ENCODE measurements around the gene PKM.

The PKM gene

GRCh38 chr15:72195101-72195511 is 35.9 kb downstream of the PKM start:
- no peak for DNase-seq (ENCODE audit: low read depth)
- in situ Hi-C loops (cut with HindIII; ENCODE audit: low sequenced_read_pairs): no loop called here
- no peak overlapping the region for H3K4me3 ChIP-seq (ENCODE audit: low read depth, low read length)
- TF ChIP-seq CTCF (IDR thresholded peaks at IDR 0.05; ENCODE audit: low read depth, low read length, missing control alignments): no peak

- in situ Hi-C loops (cut with HindIII; ENCODE audit: low sequenced_read_pairs): loop anchor here (5.0 kb wide), 1 partner anchor 78 kb away; the partner anchor contains the start of gene PARP6
- TF ChIP-seq CTCF (IDR thresholded peaks at IDR 0.05; ENCODE audit: low read depth, low read length, missing control alignments): no peak
- no peak for DNase-seq (ENCODE audit: low read depth)
- H3K4me3 ChIP-seq (ENCODE audit: low read depth, low read length): no peak overlapping the region
Measured at GRCh38 chr15:72193836-72194396, 37.1 kb downstream of the PKM start.

- in situ Hi-C loops (cut with HindIII; ENCODE audit: low sequenced_read_pairs): loop anchor here (5.0 kb wide), 1 partner anchor 80 kb away; the partner anchor contains the start of gene PARP6
- no peak for DNase-seq (ENCODE audit: low read depth)
- no peak overlapping the region for H3K4me3 ChIP-seq (ENCODE audit: low read depth, low read length)
- no peak for TF ChIP-seq CTCF (IDR thresholded peaks at IDR 0.05; ENCODE audit: low read depth, low read length, missing control alignments)
Measured at GRCh38 chr15:72192416-72192815, 38.6 kb downstream of the PKM start.

- no peak for DNase-seq (ENCODE audit: low read depth)
- TF ChIP-seq CTCF (IDR thresholded peaks at IDR 0.05; ENCODE audit: low read depth, low read length, missing control alignments): no peak
- in situ Hi-C loops (cut with HindIII; ENCODE audit: low sequenced_read_pairs): no loop called here
- H3K4me3 ChIP-seq (ENCODE audit: low read depth, low read length): no peak overlapping the region
Measured at GRCh38 chr15:72189250-72189902, 41.6 kb downstream of the PKM start.

- DNase-seq (ENCODE audit: low read depth): no peak
- H3K4me3 ChIP-seq (ENCODE audit: low read depth, low read length): peak overlapping the region; percentile 20
- TF ChIP-seq CTCF (IDR thresholded peaks at IDR 0.05; ENCODE audit: low read depth, low read length, missing control alignments): no peak
- in situ Hi-C loops (cut with HindIII; ENCODE audit: low sequenced_read_pairs): no loop called here
Measured at GRCh38 chr15:72184165-72184811, 46.7 kb downstream of the PKM start.

- DNase-seq (ENCODE audit: low read depth): no peak
- TF ChIP-seq CTCF (IDR thresholded peaks at IDR 0.05; ENCODE audit: low read depth, low read length, missing control alignments): no peak
- H3K4me3 ChIP-seq (ENCODE audit: low read depth, low read length): peak overlapping the region; percentile 20
- in situ Hi-C loops (cut with HindIII; ENCODE audit: low sequenced_read_pairs): no loop called here
Measured at GRCh38 chr15:72183781-72184164, 47.2 kb downstream of the PKM start.
